Kasumi-1 (cell line): ENCODE data around the gene FANCM.
"Not testable (repeated sequence)": the region's sequence is repeated elsewhere in the genome, so short reads cannot be mapped to it uniquely, and the experiment has no call there.

Experiments used
- DNase-seq, 2 experiments: peaks; one replicate each; lab custom pipeline; 2025; lab: John Stamatoyannopoulos, UW

The FANCM gene

DNA sequence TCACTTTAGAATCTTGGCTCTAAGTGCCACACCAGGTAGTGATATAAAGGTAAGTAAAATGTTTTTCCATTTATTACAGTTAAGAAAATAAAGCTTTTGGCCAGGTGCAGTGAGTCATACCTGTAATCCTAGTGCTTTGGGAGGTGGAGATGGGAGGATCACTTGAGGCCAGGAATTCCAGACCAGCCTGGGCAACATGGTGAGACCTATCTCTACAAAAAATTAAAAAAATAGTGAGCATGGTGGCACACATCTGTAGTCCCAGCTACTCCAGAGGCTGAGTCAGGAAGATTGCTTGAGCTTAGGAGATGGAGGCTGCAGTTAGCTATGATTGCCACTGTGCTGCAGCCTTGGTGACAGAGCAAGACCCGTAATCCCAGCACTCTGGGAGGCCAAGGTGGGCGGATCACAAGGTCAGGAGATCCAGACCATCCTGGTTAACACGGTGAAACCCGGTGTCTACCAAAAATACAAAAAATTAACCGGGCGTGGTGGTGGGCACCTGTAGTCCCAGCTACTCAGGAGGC lies 5.0 kb downstream of the FANCM start:
- no peak for DNase-seq

- peak; percentile 24 to 30 for DNase-seq
These were observed 6.4 kb downstream of the FANCM start for GRCh38 chr14:45142083-45142482.

- DNase-seq = peak in 1 of 2 experiments; percentile 17
These were observed 8.9 kb downstream of the FANCM start for GRCh38 chr14:45144658-45145057.

GRCh38 chr14:45145214-45145613 lies 9.5 kb downstream of the FANCM start:
- DNase-seq = no peak

DNA sequence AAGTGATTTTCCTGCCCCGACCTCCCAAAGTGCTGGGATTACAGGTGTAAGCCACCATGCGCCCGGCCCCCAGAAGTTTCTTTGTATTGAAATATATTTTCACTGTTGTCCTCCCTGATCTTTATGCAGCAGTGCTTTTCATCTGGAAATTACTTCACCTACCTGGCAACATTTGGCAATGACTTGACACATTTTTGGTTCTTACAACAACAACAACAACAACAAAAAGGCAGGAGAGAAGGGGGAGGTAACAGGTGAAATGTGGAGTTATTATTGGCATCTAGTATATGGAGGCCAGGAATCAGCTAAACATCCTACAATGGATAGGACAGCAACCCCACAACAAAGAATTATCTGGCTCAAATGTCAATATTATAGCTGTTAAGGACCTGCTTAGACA lies 13.9 kb downstream of the FANCM start:
- no peak for DNase-seq

DNA sequence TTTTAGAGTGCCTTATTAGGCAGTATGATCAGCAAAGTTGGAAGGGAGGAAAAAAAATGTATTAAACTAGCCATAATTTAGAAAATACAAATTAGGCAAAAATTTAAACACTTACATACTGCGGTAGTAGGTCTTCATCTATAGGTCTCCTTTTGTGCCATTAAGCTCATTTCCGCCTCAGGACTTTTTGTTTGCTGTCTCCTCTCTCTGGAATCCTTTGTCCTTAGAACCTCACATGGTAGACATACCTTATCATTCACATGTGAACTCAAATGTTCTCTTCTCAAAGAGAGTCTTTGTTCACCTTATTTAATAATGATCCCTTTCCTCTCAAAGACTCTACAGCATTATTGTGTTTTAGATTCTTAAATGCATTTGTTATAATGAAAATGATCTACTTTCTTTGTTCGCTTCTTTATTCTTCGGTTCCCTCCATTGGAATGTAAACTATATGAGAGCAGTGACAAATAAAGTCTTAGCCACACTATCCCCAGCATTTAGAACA lies 14.7 kb downstream of the FANCM start:
- DNase-seq = no peak

GRCh38 chr14:45156067-45156466 lies 20.3 kb downstream of the FANCM start:
- peak in 1 of 2 experiments; percentile 34 for DNase-seq

DNA sequence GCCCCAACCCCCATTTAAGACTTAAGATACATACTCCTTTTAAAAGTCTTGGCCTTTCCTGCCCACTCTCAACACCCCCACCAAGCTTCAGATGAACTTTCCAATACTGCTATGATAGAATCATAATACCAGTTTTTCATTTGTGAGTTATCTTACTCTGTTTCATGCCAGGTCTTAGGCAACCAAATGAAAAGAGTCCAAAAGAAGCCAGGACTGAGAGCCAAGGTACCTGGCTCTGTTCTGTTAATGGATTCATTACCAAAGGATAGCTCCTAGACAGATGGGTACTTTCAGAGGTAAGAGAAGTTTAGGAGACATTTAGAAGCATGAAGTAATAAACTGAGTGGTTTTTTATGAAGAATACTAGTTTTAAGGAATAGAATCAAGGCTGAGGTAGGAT lies 34.2 kb downstream of the FANCM start:
- DNase-seq = no peak

DNA sequence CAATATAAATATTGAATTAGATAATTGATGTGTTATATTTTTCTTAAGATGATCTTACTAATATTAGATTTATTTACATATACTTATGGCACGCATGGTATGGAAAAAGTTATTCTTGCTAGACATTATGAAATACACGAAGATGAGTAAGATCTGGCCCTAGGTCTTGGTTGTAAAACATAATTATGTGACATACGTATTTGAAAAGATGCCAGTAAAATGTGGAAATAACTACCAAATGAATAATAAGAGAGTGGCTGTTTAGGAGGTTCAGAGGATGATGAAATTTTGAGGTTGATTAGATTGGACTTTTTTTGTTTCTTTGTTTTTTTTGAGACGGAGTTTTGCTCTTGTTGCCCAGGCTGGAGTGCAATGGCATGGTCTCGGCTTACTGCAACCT lies 41.3 kb downstream of the FANCM start:
- no peak for DNase-seq

GRCh38 chr14:45181329-45181728 lies 45.6 kb downstream of the FANCM start:
- no peak for DNase-seq

DNA sequence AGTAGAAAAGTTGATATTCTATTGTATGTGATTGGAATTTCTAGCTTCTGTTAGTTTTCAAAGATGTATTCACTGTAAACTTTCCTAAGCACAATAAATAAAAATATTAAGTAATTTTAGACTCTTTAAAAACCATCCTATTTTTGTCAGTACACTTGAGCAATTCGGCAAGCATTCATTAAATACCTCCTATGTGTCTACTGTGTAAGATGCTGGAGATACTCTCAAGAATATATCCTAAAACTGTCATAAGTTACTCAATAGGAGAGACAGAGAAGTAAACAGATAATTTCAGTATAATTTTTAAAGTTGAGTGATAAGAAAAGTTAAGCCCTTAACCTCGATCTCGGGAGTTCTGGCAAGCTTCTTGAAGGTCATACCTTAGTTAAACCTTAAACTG lies 46.1 kb downstream of the FANCM start:
- DNase-seq = no peak

- no peak for DNase-seq
These were observed 49.5 kb downstream of the FANCM start for GRCh38 chr14:45185100-45185814.

DNA sequence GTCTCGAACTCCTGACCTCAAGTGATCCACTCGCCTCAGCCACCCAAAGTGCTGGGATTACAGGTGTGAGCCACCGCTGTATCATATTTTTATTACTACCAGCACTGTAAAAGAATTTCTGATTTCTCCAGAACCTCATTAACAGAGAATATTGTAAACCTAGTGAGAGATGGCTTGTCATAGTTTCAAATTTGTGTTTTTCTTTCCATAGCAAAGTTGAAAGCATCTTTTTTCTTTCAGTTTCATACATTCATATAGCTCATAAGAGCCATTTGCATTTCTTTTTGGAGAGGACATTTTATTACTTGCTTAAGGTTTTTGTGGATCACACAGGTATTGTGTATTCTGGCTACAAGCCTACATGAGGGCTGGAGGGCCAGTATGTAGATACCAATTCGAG lies 59.2 kb downstream of the FANCM start:
- DNase-seq = no peak

- DNase-seq = no peak
These were observed 62.8 kb downstream of the FANCM start for GRCh38 chr14:45198551-45198950.

- no peak for DNase-seq
These were observed 63.5 kb downstream of the FANCM start for GRCh38 chr14:45199230-45199629.

DNA sequence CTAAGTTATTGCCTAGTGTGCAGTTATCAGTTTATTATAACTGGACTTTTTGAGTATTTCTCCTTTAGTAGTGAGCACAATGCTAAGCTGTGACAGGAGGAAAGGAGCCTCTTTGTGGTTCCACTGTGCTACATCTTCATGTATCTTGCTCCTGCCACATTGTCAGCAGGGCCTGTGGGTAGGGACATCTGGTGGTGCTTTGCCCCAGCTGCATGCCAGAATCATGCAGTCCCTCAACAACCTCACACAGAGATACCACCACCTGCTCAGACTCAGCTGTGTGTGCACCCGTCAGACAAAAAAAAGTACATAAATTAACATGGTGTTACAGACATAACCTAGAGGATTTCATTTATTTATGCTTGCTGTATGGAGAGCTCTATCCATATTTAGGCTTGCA lies 66.2 kb downstream of the FANCM start:
- DNase-seq = peak; percentile 68 to 73

DNA sequence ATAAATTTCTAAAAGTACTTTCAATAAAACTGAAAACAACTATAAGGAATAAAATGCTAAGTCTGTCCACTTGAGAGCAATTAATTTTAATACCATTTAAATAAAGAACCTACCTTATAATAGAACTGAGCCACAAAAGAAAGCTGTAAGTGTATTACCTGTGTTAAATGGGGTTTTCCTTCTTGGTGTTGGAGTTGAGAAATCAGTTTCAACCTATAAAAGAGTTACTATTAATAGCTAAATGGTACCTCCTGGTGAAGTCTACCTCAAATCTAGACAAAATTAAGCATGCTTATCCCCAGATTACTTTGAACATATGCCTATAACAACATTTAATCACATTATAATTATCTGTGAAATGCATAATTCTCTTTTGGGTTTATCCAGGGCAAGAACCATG lies 68.5 kb downstream of the FANCM start:
- no peak for DNase-seq

GRCh38 chr14:45210159-45210558 lies 74.4 kb downstream of the FANCM start:
- DNase-seq = no peak

- no peak for DNase-seq
These were observed 75.6 kb downstream of the FANCM start for GRCh38 chr14:45211295-45211694.

DNA sequence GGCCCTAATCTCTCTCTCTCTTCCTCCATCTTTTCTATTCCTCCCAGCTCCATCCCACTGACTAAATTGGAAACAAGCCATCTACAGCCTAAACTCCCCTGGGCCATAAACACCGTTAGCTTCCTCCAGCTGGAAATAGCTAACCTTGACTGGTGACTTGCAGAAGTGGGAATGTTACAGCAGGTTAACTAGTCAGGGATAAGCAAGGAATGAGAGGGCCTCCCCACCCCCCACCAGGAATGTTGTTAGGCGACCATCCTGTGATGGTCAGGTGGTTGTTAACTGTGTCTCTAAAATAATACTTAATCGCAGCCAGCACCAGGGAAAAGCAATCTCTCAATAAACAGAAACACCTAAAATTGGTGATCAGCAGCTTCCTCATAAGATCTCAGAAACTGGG lies 76.5 kb downstream of the FANCM start:
- DNase-seq = no peak

GRCh38 chr14:45213716-45214115 lies 78.0 kb downstream of the FANCM start:
- DNase-seq = not testable (repeated sequence)

DNA sequence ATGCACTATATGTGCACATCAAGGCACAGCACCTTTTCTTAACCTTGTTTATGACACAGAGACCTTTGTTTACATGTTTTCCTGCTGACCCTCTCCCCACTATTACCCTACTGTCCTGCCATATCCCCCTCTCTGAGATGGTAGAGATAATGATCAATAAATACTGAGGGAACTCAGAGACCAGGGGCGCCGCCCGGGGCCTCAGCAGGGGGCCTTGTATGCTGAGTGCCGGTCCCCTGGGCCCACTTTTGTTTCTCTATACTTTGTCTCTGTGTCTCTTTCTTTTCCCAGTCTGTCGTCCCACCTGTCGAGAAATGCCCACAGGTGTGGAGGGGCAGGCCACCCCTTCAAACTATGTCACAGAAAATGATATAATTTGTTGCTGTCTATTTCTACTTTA lies 78.6 kb downstream of the FANCM start:
- not testable (repeated sequence) for DNase-seq

GRCh38 chr14:45222485-45223262 lies 86.9 kb downstream of the FANCM start:
- no peak for DNase-seq
